RKO (cell line): ENCODE data around the gene LDB1.

Experiments
- DNase-seq: peaks from one replicate; pipeline ENCODE4 v3.0.0-alpha.2; 2016; ENCODE audit warnings: low spot score

Gene LDB1

GRCh38 chr10:102135956-102136526 lies 15.9 kb upstream of the LDB1 start:
- no peak for DNase-seq

GRCh38 chr10:102134416-102134815 lies 14.2 kb upstream of the LDB1 start:
- DNase-seq, result no peak

- DNase-seq, result peak; percentile 85
Measured at GRCh38 chr10:102133373-102134195, 13.4 kb upstream of the LDB1 start.

- DNase-seq, result peak; percentile 100
Measured at GRCh38 chr10:102132563-102133372, 12.6 kb upstream of the LDB1 start, which contains the start of gene PPRC1. Gene PPRC1, plus strand, starts transcription at chr10:102133040. Its CDS starts 29 bp downstream, at chr10:102133069.

GRCh38 chr10:102132193-102132562 lies 12.0 kb upstream of the LDB1 start:
- no peak for DNase-seq

- DNase-seq, result peak; percentile 53
Measured at GRCh38 chr10:102131286-102132170, 11.4 kb upstream of the LDB1 start.

GRCh38 chr10:102123223-102123622 lies 3.1 kb upstream of the LDB1 start:
- no peak for DNase-seq

- no peak for DNase-seq
Measured at GRCh38 chr10:102122450-102122849, 2.3 kb upstream of the LDB1 start.

GRCh38 chr10:102121739-102122372 lies 1.7 kb upstream of the LDB1 start:
- DNase-seq, result no peak

GRCh38 chr10:102120991-102121738 lies 997 bp upstream of the LDB1 start:
- no peak for DNase-seq

GRCh38 chr10:102119417-102120141 lies 589 bp downstream of the LDB1 start:
- DNase-seq, result no peak

- no peak for DNase-seq
Measured at GRCh38 chr10:102118867-102119266, 1.3 kb downstream of the LDB1 start.

GRCh38 chr10:102117391-102118159 lies 2.6 kb downstream of the LDB1 start:
- no peak for DNase-seq

- DNase-seq, result no peak
Measured at GRCh38 chr10:102116656-102117055, 3.5 kb downstream of the LDB1 start.

- no peak for DNase-seq
Measured at GRCh38 chr10:102115775-102116174, 4.4 kb downstream of the LDB1 start.

- peak; percentile 76 for DNase-seq
Measured at GRCh38 chr10:102114861-102115618, 5.1 kb downstream of the LDB1 start.

GRCh38 chr10:102113956-102114857 lies 6.0 kb downstream of the LDB1 start:
- DNase-seq, result peak; percentile 53
